ENCODE data around the gene USP49. TPM values are rescaled to one million over a fixed set of nuclear protein-coding genes. Genes with fewer than 3 reads are reported as not detected.
A peak's percentile ranks its signal among the peaks of the same experiment; 100 is the strongest.

USP49 gene
- polyA plus RNA-seq, 1 of the 3 experiments (the other 2 are of a cell fraction) = 2.4 TPM

DNA sequence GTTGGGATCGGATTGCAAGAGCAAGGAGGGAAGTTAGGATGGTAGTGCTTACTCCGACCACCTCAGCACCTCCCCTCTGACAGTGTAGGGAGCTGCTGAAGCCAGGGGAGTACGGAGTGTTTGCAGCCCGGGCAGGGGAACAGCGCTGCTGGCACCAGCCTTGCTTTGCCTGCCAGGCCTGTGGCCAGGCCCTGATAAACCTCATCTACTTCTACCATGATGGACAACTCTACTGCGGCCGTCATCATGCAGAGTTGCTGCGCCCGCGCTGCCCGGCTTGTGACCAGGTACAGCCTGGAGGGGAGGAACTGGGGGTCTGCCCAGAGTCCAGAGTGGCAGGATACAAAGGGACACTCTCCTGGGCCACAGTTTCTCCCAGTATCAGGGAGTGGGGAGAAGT lies 109.9 kb downstream of the USP49 start:
- peak overlapping the region; percentile 92 for H3K4me2 ChIP-seq
- no peaks in the 10 kb centered on the region for H3K9me3 ChIP-seq
- TF ChIP-seq SMC3 (IDR thresholded peaks at IDR 0.05; ENCODE audit: low read depth, low read length) (no peak), RCOR1 (IDR thresholded peaks at IDR 0.05; ENCODE audit: low read length) (no peak), RXRA (IDR thresholded peaks at IDR 0.05; ENCODE audit: borderline replicate concordance, low read depth) (no peak), FOSL2 (IDR thresholded peaks at IDR 0.05; ENCODE audit: borderline replicate concordance, low read depth) (no peak), GATA2 (CRISPR knock-in tag; IDR thresholded peaks at IDR 0.05) (no peak), TCF12 (IDR thresholded peaks at IDR 0.05) (no peak), YY1 (IDR thresholded peaks at IDR 0.05; ENCODE audit: low read depth) (no peak), NRF1 (IDR thresholded peaks at IDR 0.05; ENCODE audit: low read depth, low read length) (no peak), EZH2phosphoT487 (IDR thresholded peaks at IDR 0.05; ENCODE audit: borderline replicate concordance, low read depth) (no peak), CHD2 (IDR thresholded peaks at IDR 0.05; ENCODE audit: low read length, partially characterized antibody) (no peak), MXI1 (IDR thresholded peaks at IDR 0.05; ENCODE audit: low read depth, low read length) (no peak), JUND (IDR thresholded peaks at IDR 0.05) (no peak)
- TF ChIP-seq, protein P1, sequence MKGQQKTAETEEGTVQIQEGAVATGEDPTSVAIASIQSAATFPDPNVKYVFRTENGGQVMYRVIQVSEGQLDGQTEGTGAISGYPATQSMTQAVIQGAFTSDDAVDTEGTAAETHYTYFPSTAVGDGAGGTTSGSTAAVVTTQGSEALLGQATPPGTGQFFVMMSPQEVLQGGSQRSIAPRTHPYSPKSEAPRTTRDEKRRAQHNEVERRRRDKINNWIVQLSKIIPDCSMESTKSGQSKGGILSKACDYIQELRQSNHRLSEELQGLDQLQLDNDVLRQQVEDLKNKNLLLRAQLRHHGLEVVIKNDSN (IDR thresholded peaks at IDR 0.05; ENCODE audit: borderline replicate concordance, low read depth) = no peak
- TF ChIP-seq, protein P2, sequence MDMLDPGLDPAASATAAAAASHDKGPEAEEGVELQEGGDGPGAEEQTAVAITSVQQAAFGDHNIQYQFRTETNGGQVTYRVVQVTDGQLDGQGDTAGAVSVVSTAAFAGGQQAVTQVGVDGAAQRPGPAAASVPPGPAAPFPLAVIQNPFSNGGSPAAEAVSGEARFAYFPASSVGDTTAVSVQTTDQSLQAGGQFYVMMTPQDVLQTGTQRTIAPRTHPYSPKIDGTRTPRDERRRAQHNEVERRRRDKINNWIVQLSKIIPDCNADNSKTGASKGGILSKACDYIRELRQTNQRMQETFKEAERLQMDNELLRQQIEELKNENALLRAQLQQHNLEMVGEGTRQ (IDR thresholded peaks at IDR 0.05; ENCODE audit: borderline replicate concordance, low read depth, low read length) = no peak
- TF ChIP-seq, protein P3, sequence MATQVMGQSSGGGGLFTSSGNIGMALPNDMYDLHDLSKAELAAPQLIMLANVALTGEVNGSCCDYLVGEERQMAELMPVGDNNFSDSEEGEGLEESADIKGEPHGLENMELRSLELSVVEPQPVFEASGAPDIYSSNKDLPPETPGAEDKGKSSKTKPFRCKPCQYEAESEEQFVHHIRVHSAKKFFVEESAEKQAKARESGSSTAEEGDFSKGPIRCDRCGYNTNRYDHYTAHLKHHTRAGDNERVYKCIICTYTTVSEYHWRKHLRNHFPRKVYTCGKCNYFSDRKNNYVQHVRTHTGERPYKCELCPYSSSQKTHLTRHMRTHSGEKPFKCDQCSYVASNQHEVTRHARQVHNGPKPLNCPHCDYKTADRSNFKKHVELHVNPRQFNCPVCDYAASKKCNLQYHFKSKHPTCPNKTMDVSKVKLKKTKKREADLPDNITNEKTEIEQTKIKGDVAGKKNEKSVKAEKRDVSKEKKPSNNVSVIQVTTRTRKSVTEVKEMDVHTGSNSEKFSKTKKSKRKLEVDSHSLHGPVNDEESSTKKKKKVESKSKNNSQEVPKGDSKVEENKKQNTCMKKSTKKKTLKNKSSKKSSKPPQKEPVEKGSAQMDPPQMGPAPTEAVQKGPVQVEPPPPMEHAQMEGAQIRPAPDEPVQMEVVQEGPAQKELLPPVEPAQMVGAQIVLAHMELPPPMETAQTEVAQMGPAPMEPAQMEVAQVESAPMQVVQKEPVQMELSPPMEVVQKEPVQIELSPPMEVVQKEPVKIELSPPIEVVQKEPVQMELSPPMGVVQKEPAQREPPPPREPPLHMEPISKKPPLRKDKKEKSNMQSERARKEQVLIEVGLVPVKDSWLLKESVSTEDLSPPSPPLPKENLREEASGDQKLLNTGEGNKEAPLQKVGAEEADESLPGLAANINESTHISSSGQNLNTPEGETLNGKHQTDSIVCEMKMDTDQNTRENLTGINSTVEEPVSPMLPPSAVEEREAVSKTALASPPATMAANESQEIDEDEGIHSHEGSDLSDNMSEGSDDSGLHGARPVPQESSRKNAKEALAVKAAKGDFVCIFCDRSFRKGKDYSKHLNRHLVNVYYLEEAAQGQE (IDR thresholded peaks at IDR 0.05; ENCODE audit: low read depth, low read length) = no peak
- no peaks in the 10 kb centered on the region for H3K9me2 ChIP-seq
- no peak overlapping the region for H2AFZ ChIP-seq (ENCODE audit: low read depth)
- H3K27me3 ChIP-seq (ENCODE audit: insufficient read depth) = no peaks in the 10 kb centered on the region
- no peak overlapping the region for H3K9ac ChIP-seq
- peaks cover 14 to 26% of the 10 kb centered on the region in 2 experiments; a peak in 2 of 4 replicates for H3K4me1 ChIP-seq (ENCODE audit: control insufficient read depth in 1 of 2, insufficient read depth in 2 of 2, low read depth in 1 of 2, low read length in 1 of 2)
- H3K27ac ChIP-seq (ENCODE audit: low read depth in 2 of 2, low read length in 1 of 2) = no peak overlapping the region
- CTCF ChIA-PET = interaction anchor here (0.8 to 8.9 kb wide), 21 partner anchors 9 to 417 kb away, joined by 3 to 118 read pairs (median 8); partner anchors contain the start of genes BYSL, MED20 and TFEB
- WGBS (ENCODE audit: low lambda C conversion rate) = 95% methylated on average over 8 of the region's 11 CpGs
- peaks cover 17 to 23% of the 10 kb centered on the region in 2 experiments for H3K36me3 ChIP-seq (replicated peaks in 1 of 2; ENCODE audit: control insufficient read depth in 1 of 2, insufficient read depth in 2 of 2, low read length in 1 of 2)
- DNase-seq = no peak
- H4K20me1 ChIP-seq (ENCODE audit: insufficient read depth) = no peaks in the 10 kb centered on the region
- 0 out of 4 replicates have a peak overlapping the region, but pooled peaks of 1 of the 2 experiments have one; percentile 100 for H3K4me3 ChIP-seq (ENCODE audit: low read depth in 2 of 2, low read length in 1 of 2)
- H3F3A ChIP-seq (replicated peaks; ENCODE audit: insufficient read depth) = peaks cover 15% of the 10 kb centered on the region
- peaks cover 26% of the 10 kb centered on the region for H3K79me2 ChIP-seq (ENCODE audit: insufficient read depth)
- POLR2A ChIA-PET = interaction anchor here (3.5 kb wide), 1 partner anchor 51 kb away, joined by 23 read pairs; the partner anchor contains the start of gene TFEB
